Urothelium cell line (cell line): ENCODE results near the gene UBE4A.

Experiments
- DNase-seq: peaks from one replicate; pipeline ENCODE4 v3.0.0; 2011; ENCODE audit warnings: low spot score, mixed read lengths
- FAIRE-seq: peaks from 2 replicates; lab custom pipeline; 2011; peaks lifted over from hg19 to GRCh38; lab: Jason Lieb, UNC

The UBE4A gene

DNA sequence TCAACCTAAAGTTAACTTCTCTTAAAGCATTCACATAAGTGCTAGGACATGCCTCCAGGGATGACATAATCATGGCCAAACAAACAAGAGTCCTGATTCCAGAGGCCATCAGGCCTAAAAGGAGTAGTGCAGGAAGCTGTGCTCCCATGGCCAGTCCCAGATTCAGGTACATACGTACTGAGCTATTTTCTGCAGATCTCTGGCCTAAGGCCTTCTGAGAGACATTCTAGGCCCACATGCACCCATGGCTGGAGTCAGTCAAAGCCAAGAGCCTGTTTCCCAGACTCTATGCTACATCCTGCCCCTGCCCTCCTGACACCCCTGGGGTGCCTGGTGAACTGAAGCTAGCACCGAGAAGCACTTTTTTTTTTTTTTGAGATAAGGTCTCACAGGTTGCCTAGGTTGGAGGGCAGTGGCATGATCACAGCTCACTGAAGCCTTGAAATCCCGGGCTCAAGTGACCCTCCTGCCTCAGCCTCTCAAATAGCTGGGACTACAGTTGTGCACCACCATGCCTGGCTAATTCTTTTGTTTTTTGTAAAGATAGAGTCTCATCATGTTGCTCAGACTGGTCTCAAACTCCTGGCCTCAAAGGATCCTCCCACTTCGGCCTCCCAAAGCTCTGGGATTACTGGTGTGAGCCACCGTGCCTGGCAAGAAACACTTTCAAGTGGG is 17.4 kb upstream of the UBE4A start:
- no peak for FAIRE-seq
- DNase-seq = no peak

DNA sequence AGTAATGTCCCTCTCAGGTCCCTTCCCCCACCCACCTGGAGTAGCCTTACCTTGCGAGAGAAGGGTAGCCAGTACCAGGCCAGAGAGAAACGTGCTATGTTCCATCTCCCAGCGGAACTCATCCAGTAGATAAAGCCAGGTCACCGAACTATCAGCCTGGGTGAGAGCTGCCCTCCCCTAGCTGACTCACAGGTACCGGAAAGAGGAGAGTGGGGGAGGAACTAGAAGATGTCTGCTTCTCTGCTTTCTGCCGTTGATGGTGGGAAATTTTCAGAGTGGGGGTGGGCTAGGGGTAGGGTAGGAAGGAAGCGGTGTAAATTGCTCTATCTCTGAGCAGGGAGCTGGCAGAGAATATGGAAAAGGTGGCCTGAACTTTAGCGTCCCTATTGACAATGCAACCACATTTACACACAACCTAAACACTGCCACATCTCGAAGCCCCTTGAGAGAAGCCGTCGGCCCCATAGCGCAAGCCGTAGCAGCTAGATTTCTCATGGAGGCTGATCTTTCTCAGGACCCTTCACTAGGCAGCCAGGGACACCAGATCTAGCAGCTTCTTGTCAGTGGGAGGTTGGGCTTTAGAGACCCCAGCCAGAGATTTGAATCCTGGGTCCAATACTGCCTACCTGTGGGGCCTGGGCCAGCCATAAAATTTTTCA is 16.8 kb upstream of the UBE4A start, which contains the start of gene CD3D:
CD3D (minus strand) TSS at position 203 of the 659 bp plus-strand sequence; CDS start at position 105, 98 bp downstream.
- DNase-seq (peak; percentile 31), FAIRE-seq (no peak)

DNA sequence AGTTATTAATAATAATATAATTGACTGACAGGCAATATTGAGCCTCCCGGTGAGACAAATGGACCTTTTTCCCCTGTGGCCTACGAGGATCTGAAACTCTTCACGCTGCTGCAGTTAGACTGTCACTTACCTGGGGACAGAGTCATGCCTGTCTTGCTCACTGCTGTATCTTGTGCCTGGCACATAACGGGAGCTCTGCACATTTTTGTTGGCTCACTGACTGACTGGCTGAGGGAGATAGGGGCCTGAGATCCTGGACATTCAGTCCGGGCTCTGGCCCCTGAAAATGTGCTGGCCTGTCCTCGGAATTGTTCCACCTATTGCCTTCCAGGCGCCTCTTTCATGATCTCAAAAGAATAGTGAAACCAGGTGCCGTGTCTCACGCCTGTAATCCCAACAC is 16.2 kb upstream of the UBE4A start:
- FAIRE-seq = no peak
- DNase-seq = no peak

DNA sequence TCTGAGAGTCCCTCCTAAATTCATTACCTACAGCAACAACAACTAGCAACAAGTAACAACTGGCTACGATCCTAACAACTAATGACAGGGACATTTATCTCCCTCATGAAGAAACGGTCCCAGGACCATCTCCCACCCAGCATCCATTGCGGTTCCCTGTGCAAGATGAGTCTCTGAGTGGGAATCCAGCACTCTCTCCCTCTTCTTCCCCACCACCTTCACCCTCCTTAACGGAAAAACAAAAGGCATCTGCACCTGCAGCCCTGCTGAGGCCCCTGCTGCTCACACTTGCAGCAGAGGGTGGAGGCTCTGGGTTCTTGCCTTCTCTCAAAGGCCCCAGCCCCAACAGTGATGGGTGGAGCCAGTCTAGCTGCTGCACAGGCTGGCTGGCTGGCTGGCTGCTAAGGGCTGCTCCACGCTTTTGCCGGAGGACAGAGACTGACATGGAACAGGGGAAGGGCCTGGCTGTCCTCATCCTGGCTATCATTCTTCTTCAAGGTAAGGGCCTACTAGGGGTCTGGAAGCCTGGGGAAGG is 15.4 kb upstream of the UBE4A start, which contains the start of gene CD3G:
CD3G (plus strand) TSS at position 364 of the 535 bp plus-strand sequence; CDS start at position 444, 80 bp downstream.
- DNase-seq (no peak), FAIRE-seq (no peak)

DNA sequence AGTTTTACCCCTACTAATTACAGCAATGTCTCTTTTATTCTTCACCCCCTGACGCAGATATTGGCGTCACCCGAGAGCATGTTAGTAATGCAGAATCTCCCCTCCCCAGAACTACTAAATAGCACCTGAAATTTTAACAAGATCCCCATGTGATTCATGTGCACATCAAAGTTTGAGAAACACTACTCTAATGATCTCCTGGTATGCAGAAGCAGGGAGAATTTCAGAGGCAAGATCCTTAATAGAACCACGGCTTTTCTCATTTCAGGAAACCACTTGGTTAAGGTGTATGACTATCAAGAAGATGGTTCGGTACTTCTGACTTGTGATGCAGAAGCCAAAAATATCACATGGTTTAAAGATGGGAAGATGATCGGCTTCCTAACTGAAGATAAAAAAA is 9.9 kb upstream of the UBE4A start:
- DNase-seq = no peak
- FAIRE-seq = no peak

DNA sequence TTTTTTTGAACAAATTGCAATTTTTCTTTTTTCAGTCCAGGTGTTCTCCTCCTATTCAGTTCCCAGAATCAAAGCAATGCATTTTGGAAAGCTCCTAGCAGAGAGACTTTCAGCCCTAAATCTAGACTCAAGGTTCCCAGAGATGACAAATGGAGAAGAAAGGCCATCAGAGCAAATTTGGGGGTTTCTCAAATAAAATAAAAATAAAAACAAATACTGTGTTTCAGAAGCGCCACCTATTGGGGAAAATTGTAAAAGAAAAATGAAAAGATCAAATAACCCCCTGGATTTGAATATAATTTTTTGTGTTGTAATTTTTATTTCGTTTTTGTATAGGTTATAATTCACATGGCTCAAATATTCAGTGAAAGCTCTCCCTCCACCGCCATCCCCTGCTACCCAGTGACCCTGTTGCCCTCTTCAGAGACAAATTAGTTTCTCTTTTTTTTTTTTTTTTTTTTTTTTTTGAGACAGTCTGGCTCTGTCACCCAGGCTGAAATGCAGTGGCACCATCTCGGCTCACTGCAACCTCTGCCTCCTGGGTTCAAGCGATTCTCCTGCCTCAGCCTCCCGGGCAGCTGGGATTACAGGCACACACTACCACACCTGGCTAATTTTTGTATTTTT is 6.2 kb upstream of the UBE4A start:
- FAIRE-seq (no peak), DNase-seq (no peak)

DNA sequence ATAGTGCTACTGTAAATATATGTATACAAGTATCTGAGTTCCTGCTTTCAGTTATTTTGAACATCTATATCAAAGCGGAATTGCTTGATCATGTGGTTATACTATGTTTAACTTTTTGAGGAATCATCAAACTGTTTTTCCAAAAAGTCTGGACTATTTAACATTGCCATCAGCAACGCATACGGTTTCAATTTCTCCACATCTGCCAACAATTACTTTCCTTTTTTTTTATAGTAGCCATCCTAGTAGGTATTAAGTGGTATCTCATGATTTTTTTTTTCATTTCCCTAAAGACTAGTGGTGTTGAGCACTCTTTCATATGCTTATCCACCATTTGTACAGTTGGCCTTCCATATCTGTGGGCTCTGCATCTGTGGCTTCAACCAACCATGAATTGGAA is 1.3 kb upstream of the UBE4A start:
- no peak for FAIRE-seq
- no peak for DNase-seq

DNA sequence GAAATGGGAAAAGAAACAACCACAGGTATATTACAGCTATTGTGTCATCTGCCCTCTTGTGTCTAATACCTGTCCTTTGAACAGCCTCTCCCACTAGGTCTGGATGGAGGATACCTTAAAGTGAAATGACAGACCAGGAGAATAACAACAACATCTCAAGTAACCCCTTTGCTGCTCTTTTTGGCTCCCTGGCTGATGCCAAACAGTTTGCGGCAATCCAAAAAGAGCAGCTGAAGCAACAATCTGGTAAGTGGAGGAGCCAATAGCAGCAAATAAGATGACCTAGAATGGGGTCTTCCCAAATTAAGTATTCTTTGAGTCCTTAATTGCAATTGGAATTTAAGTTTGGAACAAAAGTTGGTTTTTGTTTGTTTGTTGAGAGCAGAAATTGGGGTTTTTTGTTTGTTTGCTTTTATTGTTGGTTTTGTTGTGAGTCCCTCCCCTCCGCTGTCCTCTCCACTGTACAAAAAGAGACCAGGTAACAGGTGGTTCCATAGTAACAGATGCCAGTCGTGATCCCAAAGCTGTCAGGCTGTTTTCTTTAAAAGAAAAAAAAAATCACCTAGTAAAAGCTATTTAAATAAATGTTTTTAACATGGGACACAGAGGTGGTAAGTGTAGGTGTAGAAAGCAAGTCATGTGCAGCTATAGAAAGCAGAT is 5.7 kb downstream of the UBE4A start:
- FAIRE-seq = no peak
- no peak for DNase-seq

DNA sequence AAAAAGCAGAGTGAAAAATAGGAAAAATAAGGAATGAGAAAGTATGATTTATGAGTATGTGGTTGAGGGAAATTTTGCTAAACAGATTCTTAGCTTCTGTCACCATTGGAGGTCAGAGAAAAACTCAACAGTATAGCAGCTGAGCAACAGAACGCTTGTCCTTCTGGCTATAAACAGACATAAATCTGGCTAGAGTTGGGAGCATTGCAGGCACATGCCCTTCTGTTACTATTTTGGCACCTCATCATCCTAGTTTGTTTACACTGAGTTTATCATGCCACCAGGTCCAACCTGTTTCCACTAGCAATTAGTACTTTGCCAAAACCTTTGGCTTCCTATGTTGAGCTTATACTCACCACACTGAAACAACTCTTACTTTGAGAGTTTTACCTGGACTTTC is 6.9 kb downstream of the UBE4A start:
- DNase-seq (no peak), FAIRE-seq (no peak)

DNA sequence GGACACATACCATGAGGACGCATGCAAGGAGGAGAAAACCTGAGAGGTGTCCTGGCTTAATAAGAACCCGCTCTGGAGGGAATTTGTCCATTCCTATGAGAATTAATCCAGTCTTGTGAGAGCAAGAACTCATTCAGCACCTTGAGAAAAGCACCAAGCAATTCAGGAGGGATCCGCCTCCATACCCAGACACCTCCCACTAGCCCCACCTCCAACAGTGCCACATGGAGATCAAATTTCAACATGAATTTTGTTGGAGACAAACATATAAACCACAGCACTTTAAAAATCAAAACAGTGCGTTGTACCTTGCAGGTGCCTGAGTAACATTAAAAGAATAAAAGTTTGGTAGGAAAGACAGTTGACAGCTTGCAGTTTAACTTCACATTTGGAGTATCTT is 11.4 kb downstream of the UBE4A start:
- FAIRE-seq = no peak
- DNase-seq = no peak

DNA sequence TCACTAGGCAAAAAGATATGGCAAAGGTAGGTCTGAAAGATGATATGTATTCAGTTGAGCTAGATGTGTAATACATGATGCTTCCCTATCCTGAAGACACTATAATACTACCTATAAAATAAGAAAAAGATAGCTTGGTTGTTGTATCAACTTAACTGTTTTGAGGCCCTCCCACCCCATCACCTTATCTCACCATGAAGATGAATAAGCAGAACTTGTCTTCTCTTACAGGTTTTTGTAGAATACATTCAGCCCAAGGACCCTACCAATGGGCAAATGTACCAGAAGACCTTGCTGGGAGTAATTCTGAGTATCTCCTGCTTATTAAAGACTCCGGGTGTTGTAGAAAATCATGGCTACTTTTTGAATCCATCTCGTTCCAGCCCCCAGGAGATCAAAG is 13.9 kb downstream of the UBE4A start:
- no peak for DNase-seq
- no peak for FAIRE-seq

DNA sequence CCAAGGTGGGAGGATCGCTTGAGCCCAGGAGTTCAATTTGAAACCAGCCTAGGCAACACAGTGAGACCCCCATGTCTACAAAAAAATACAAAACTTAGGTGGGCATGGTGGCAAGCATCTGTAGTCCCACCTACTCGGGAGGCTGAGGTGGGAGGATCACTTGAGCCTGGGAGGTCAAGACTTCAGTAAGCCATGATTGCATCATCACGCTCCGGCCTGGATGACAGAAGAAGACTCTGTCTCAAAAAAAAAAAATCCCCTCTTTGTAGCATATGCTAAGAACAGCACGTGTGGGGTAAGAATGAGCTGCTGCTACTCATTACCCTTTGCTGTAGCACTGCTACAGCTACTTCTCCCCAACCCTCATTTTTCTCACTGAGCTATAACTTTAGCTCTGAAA is 14.5 kb downstream of the UBE4A start:
- FAIRE-seq (no peak), DNase-seq (no peak)

DNA sequence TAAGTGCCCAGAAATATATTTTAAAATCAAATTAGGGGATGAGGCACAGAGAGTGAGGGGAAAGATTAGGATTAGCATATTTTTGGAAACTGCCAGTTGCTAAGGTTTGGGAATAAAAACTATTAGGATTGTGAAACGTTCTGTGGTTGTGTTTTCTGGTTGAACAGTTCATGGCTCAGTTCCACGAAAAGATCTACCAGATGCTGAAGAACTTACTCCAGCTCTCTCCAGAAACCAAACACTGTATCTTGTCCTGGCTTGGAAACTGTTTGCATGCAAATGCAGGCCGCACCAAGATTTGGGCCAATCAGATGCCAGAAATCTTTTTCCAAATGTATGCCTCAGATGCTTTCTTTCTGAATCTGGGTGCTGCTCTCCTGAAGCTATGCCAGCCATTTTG is 15.3 kb downstream of the UBE4A start:
- no peak for DNase-seq
- no peak for FAIRE-seq

DNA sequence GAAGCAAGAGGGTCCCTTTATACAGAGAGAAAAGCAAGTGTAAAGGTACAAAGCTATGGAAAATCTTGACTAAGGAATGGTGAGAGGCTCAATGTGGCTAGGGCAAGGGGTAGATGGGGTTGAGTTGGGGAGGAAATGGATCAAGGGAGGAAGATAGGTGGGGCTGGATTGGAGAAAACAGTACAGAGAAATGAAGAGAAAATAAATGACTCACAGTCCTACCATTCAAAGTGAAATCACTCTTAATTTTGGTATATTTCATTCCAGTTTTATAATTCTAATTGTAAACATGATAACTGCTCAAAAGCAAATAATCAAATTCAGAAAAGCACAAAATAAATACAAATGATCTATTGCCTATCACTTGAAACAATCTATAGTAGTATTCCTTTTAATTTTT is 16.6 kb downstream of the UBE4A start:
- no peak for DNase-seq
- FAIRE-seq = no peak

DNA sequence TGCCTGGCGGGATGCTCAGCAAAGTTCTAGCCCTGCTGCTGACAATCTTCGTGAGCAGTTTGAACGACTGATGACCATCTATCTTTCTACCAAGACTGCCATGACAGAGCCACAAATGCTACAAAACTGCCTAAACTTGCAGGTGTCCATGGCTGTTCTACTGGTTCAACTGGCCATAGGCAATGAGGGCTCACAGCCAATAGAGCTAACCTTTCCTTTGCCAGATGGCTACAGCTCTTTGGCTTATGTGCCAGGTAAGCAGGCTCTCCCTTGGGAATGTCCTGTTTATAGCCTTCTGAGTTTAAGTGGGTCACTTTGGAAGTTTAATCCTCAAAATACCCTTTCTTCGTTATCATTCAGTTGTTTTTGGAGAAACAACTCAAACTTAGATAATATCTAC is 20.1 kb downstream of the UBE4A start:
- no peak for DNase-seq
- FAIRE-seq = no peak

DNA sequence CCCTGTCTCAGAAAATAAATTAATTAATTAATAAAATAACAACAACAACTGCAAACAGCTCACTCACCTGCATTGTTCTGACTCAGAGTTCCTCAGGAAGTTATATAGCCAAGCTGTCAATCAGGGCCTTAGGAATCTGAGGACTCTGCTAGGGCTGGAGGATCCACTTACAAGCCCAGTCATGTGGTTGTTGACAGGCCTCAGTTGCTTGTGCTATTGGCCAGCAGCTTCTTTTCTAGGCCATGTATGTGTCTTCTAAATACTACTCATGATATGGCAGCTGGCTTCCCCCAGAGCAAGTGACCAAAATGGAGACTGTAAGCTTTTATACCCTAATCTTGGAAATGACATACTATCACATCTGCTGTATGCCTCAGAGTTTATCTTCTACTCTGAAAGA is 21.2 kb downstream of the UBE4A start:
- no peak for DNase-seq
- FAIRE-seq = no peak

DNA sequence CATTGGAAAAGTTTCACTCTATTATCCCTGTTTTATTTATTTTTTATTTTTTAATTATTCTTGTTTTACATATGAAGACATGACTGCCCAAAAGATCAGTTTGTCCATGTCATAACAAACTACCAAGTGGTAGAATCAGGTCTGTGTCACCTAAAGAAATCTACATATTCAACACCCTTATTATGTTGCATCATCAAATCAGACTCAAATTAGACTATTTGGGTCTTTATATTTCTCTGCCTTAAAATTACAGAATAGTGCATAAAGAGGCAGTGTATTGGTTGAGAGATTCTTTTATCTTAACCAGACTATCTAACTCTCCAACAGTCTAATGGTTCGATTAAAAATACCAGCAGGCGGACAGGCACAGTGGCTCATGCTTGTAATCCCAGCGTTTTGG is 23.6 kb downstream of the UBE4A start:
- no peak for FAIRE-seq
- no peak for DNase-seq

DNA sequence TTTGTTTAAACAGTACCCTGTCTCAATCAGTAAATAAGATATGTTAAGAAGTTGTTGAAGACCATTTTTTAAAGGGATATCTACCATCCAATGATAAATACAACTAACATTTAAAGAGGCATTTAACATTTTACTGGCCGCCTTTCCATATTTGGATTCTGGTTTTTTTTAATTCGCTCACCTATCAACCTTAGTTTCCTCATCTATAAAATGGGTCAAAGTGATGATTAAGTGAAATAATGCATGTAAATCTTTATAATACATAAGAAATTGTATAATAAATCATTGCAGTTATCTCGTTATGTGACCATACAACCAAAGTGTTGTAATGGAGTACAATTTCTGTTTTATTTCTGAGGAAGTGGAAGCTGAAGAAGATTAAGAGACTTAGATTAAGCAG is 24.3 kb downstream of the UBE4A start:
- no peak for FAIRE-seq
- no peak for DNase-seq

DNA sequence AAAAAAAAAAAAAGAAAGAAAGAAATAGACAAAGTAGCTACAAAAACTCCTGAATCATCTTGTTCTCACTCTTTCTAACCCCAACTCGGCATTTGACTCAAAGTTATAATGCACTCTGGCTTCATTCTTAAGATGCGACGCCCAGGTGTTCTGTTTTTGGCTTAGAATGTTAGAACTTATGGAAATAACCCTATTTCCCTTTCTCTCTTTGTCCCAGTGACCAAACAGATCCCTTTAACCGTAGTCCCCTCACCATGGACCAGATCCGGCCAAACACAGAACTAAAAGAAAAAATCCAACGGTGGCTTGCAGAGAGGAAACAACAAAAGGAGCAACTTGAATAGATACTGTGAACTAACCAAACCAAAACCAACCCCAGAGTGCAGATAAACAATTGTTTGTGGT is 36.7 kb downstream of the UBE4A start:
- DNase-seq (no peak), FAIRE-seq (no peak)

DNA sequence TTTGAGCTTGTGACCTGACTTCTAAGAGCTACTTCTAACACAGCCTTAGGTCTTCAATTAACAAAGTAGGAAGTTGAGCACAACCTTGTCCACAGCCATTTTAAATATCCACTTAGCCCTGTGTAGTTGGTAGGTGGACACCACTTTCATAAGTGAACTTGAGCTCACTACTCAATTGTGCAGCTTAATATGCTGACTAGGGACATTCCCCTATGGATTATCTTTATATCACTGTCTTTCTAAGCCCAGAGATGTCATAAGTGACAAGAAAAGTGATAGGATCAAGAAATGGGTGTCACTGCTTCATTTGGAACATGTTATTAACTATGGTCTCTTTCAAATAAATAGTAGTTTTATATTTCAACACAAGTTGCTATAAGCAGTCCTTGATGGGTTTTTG is 38.0 kb downstream of the UBE4A start:
- DNase-seq = no peak
- no peak for FAIRE-seq

DNA sequence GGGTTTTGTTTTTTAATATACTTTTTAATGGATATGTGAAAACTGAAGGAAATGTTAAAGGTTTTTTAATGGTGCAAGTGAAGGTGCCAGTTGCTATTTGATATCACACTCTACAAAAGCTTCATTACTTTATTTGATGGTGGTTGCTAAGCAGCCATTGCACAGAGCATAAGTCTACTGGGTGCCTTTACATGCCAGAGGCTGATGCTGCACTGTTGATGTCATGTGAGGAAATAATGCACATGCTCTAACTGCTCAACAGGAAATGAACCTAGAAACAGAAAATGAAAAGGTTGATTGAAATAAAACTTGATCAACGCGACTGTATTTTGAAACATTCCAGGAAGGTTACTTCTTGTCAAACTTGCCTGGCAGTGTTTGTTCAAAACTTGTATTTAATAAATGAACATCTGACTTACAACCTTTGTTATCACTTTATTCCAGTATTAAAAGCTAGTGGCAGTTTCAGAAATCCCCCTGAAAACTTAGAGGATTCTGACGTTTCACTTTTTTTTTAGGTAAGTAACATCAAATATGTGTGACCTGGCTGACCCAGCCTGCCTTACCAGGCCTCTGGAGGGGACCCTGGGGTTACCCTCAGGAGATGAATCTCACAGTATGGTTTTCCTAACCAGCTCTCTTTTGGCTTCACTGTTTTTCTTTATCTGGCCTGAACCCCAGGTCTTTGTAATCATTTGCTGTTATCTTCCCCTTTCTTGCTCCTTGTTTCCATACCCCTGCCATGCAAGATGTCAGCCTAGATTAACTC is 39.6 kb downstream of the UBE4A start:
- FAIRE-seq = no peak

More for the DNA sequence above, 39.6 kb downstream of the UBE4A start:
- no peak for DNase-seq
